ENCODE measurements around the gene WNK3.

The WNK3 gene

GRCh38 chrX:54292755-54293154 is 65.1 kb downstream of the WNK3 start:
- DNase-seq, result no peak
- no peak for TF ChIP-seq GATA1 (IDR thresholded peaks at IDR 0.05; ENCODE audit: low read depth, low read length)
- TF ChIP-seq POLR2A (IDR thresholded peaks at IDR 0.05; ENCODE audit: low read length), result no peak

DNA sequence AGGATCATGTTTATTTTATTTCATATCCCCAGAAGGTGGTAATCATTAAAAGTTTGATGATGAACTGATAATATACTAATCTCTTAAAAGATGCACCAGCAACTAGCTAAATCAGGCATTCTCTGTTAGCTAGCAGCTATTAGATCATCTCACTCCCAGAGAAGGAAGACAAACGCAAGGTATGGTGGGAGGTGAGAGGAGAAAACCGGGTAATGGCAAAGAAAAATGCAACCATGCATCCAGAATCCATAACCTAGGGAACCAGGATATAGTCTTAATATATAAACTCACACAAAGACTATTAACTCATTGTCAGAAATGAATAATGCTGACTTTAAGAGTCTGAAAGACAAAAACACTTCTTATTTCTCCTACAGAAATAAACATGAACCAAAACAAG is 66.1 kb downstream of the WNK3 start:
- DNase-seq, result no peak
- TF ChIP-seq POLR2A (IDR thresholded peaks at IDR 0.05; ENCODE audit: low read length) (no peak), GATA1 (IDR thresholded peaks at IDR 0.05; ENCODE audit: low read depth, low read length) (no peak)

- TF ChIP-seq GATA1 (IDR thresholded peaks at IDR 0.05; ENCODE audit: low read depth, low read length), result no peak
- TF ChIP-seq POLR2A (IDR thresholded peaks at IDR 0.05; ENCODE audit: low read length), result no peak
- peak; percentile 51 to 57 for DNase-seq
Measured at GRCh38 chrX:54288968-54289367, 68.9 kb downstream of the WNK3 start.

- no peak for DNase-seq
- TF ChIP-seq POLR2A (IDR thresholded peaks at IDR 0.05; ENCODE audit: low read length), result no peak
- TF ChIP-seq GATA1 (IDR thresholded peaks at IDR 0.05; ENCODE audit: low read depth, low read length), result no peak
Measured at GRCh38 chrX:54288277-54288676, 69.6 kb downstream of the WNK3 start.

DNA sequence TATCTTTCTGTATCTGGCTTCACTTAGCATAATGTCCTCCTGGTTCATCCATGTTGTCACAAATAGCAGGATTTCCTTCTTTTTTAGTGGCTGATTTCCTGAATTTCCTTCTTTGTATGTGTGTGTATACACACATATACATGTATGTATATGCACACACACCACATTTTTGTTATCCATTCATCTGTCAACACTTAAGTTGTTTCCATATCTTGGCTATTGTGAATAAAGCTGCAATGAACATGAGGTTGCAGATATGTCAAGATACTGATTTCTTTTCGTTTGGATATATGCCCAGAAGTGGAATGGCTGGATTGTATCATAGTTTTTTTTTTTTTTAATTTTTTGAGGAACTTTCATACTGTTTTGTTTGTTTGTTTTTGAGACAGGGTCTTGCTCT is 76.2 kb downstream of the WNK3 start:
- no peak for DNase-seq
- TF ChIP-seq POLR2A (IDR thresholded peaks at IDR 0.05; ENCODE audit: low read length) (no peak), GATA1 (IDR thresholded peaks at IDR 0.05; ENCODE audit: low read depth, low read length) (no peak)

DNA sequence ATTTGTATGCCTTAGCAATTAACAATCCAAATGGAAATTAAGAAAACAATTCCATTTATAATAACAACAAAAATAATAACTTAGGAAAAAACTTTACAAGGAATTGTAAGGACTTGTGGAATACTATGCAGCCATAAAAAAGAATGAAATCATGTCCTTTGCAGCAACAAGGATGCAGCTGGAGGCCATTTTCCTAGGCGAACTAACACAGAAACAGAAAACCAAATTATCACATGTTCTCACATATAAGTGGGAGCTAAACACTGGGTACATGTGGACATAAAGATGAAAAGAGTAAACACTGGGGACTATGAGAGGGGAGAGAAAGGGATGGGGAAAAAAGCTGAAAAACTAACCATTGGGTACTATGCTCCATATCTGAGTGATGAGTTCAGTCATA is 77.4 kb downstream of the WNK3 start:
- no peak for DNase-seq
- TF ChIP-seq GATA1 (IDR thresholded peaks at IDR 0.05; ENCODE audit: low read depth, low read length) (no peak), POLR2A (IDR thresholded peaks at IDR 0.05; ENCODE audit: low read length) (no peak)

DNA sequence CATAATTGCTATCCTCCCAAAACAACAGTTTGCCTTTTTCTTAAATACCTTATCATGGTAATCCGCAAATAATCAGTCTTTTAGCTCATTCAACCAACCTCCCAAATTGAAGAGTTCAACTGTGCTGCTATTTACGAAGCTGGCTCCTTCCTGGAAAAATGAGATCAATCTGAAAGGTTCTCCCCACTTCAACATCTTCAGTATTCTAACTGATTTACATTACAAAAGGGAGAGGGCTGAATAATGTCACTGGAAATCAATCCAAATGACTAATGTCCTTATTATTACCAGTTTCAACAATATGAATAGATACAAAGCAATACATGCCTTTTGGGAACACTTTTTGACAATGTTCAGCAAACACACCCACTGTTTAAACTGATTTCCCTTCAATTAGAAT is 86.2 kb downstream of the WNK3 start:
- TF ChIP-seq POLR2A (IDR thresholded peaks at IDR 0.05; ENCODE audit: low read length) (no peak), GATA1 (IDR thresholded peaks at IDR 0.05; ENCODE audit: low read depth, low read length) (no peak)
- no peak for DNase-seq

- TF ChIP-seq POLR2A (IDR thresholded peaks at IDR 0.05; ENCODE audit: low read length) (no peak), GATA1 (IDR thresholded peaks at IDR 0.05; ENCODE audit: low read depth, low read length) (no peak)
- peak; percentile 0 to 2 for DNase-seq
Measured at GRCh38 chrX:54248309-54248708, 109.5 kb downstream of the WNK3 start.

DNA sequence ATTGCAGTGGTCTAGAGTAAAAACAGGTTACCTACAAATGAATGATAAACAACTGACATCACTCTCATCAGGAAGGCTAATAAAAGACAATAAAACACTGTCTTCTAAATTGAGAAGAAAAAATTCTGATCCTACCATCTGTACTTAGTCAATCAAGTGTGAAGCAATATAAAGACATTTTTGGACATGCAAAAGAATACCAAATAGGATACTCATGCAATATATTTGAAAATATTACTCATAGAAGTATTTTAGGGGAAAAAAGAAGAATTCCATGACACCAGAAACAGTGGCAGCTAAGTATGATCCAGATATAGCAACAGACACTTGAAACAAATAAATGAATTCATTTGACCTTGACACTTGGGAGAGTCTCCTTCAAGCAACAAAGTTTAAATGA is 111.0 kb downstream of the WNK3 start:
- DNase-seq, result no peak
- no peak for TF ChIP-seq GATA1 (IDR thresholded peaks at IDR 0.05; ENCODE audit: low read depth, low read length)
- TF ChIP-seq POLR2A (IDR thresholded peaks at IDR 0.05; ENCODE audit: low read length), result no peak

GRCh38 chrX:54238588-54238987 is 119.3 kb downstream of the WNK3 start:
- DNase-seq, result no peak
- TF ChIP-seq GATA1 (IDR thresholded peaks at IDR 0.05; ENCODE audit: low read depth, low read length) (no peak), POLR2A (IDR thresholded peaks at IDR 0.05; ENCODE audit: low read length) (no peak)

DNA sequence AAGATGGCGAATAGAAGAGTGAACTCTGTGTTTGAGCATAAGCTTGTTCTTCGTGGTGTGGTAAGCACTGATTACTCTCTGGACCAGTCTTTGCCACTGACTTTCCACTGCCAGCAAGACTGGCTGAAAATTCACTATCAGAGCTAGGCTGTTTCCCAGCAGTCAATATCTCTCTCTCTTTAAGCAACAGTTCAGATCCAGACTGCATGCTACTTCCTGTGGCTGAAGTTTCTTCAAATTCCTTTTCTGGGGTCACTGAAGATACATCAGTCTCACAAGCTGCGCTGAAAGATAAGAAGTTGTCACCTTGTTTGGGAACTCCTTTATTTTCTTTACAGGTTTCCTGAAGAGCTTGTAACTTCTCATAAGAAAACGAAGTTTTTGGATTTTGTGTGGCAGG is 120.8 kb downstream of the WNK3 start:
- TF ChIP-seq POLR2A (IDR thresholded peaks at IDR 0.05; ENCODE audit: low read length) (no peak), GATA1 (IDR thresholded peaks at IDR 0.05; ENCODE audit: low read depth, low read length) (no peak)
- no peak for DNase-seq

DNA sequence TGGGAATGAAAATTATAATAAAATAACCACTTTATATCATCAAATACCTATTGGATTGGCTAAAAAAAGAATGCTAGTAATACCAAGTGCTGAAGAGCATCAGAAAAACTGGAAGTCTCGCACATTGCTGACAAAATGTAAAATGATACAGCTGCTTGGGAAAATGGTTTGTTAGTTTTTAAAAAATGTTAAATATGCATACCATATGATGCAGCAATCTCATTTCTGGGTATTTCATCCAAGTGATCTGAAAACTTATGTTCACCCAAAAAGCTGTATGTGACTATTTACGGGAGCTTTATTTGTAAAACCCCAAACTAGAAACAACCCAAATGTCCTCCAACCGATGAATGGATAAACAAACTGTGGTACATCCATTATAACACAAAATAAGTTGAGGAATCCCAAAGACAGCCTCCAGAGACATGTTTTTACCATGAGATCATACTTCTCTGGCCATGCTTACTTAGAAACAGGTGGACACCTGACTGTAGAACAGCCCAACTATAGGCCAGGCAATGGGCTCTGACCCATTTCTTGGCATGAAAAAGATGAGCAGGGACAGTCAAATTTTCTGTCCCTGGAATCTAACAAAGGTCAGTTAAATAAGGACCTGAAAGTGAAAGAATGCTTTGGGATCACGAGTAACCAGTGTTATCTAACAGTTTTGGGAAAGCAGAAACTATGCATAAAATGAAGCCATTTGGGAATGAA is 127.3 kb downstream of the WNK3 start:
- DNase-seq, result no peak
- TF ChIP-seq GATA1 (IDR thresholded peaks at IDR 0.05; ENCODE audit: low read depth, low read length) (no peak), POLR2A (IDR thresholded peaks at IDR 0.05; ENCODE audit: low read length) (no peak)

DNA sequence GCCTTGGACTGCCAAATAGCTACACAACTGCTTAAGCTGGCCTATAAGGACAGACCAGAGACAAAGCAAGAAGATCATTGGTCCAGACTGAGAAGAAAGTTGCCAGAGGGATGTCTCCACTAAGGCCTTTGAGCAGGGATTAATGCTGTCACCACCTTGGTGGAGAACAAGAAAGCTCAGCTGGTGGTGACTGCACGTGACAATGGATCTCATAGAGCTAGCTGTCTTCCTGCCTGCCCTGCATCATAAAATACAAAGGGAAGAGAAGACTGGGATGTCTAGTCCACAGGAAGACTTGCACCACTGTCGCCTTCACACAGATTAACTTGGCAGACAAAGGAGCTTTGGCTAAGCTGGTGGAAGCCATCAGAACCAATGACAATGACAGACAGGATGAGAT is 134.3 kb downstream of the WNK3 start:
- TF ChIP-seq POLR2A (IDR thresholded peaks at IDR 0.05; ENCODE audit: low read length) (no peak), GATA1 (IDR thresholded peaks at IDR 0.05; ENCODE audit: low read depth, low read length) (no peak)
- no peak for DNase-seq

DNA sequence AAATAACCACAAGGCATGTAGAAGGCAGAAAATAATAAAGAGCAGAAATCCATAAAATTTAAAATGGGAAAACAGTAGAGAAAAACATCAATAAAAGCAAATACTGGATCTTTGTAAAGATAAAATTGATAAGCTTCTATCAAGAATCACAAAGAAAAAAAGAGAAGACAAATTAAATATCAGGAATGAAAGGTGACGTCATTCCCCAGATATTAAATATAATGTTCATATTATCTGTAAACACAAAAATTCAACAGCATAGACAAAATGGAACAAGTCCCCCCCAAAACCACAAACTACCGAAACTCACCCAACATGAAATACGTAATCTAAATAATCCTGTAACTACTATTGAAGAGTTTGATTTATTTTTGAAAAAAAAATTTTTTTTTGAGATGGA is 144.2 kb downstream of the WNK3 start:
- no peak for DNase-seq
- TF ChIP-seq GATA1 (IDR thresholded peaks at IDR 0.05; ENCODE audit: low read depth, low read length), result no peak
- TF ChIP-seq POLR2A (IDR thresholded peaks at IDR 0.05; ENCODE audit: low read length), result no peak

DNA sequence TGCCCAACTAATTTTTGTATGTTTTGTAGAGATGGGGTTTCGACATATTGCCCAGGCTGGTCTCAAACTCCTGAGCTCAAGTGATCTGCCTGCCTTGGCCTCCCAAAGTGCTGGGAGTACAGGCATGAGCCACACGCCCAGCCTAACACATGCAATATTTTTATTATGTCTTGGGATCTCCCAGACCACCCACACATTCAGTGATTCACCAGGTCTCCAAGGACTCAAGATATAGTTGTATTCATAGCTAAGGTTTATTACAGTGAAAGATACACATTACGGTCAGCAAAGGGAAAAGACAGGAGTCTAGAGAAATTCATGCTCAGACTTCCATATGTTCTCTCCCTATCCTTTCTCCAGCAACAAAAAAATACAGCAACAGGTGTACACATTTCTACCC is 149.3 kb downstream of the WNK3 start:
- no peak for DNase-seq
- no peak for TF ChIP-seq GATA1 (IDR thresholded peaks at IDR 0.05; ENCODE audit: low read depth, low read length)
- TF ChIP-seq POLR2A (IDR thresholded peaks at IDR 0.05; ENCODE audit: low read length), result no peak

DNA sequence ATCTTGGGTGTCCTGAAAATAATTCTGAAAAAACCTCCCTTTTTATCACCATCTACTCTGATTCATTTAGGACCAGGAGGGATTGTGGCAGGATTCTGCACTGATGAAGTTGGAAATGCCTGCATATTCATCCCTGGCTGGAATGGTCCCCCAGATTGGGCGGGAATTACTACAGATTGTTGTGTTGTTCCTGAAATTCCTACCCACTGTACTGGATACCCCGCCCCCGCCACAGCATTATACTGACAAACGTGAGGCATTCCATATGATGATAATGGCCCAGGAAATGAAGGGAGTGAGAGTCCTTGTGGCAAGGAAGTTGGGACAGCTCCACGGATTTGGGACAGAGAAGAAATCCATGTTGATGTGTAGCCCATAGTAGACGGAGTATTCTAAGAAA is 159.6 kb downstream of the WNK3 start:
- no peak for DNase-seq
- TF ChIP-seq POLR2A (IDR thresholded peaks at IDR 0.05; ENCODE audit: low read length) (no peak), GATA1 (IDR thresholded peaks at IDR 0.05; ENCODE audit: low read depth, low read length) (no peak)
